Stimulated activated CD8-positive, alpha-beta memory T cell treated with anti-CD3 and anti-CD28 coated beads, Interleukin-12 subunit alpha, Interleukin-12 subunit beta, amount 100 ng/mL, for 1 hour (primary cell): ENCODE data around the gene ACTR2.

Experiments used
- DNase-seq: peaks from one replicate; pipeline ENCODE4 v3.0.0-alpha.2; 2020; ENCODE audit warnings: low read depth

ACTR2 gene

GRCh38 chr2:65279756-65280155 is 52.1 kb downstream of the ACTR2 start:
- DNase-seq: no peak

- no peak for DNase-seq
These were observed 54.2 kb downstream of the ACTR2 start for GRCh38 chr2:65281627-65282351.

- no peak for DNase-seq
These were observed 54.9 kb downstream of the ACTR2 start for GRCh38 chr2:65282477-65283053.

GRCh38 chr2:65287364-65287763 is 59.7 kb downstream of the ACTR2 start:
- no peak for DNase-seq

GRCh38 chr2:65291216-65292105 is 63.8 kb downstream of the ACTR2 start:
- DNase-seq: no peak

- no peak for DNase-seq
These were observed 64.4 kb downstream of the ACTR2 start for GRCh38 chr2:65292106-65292400.

- DNase-seq: no peak
These were observed 64.9 kb downstream of the ACTR2 start for GRCh38 chr2:65292461-65293011.

- no peak for DNase-seq
These were observed 65.7 kb downstream of the ACTR2 start for GRCh38 chr2:65293376-65293775.

GRCh38 chr2:65294136-65294535 is 66.5 kb downstream of the ACTR2 start:
- no peak for DNase-seq

GRCh38 chr2:65294701-65295100 is 67.1 kb downstream of the ACTR2 start:
- DNase-seq: no peak

- no peak for DNase-seq
These were observed 69.3 kb downstream of the ACTR2 start for GRCh38 chr2:65296971-65297370.

- DNase-seq: no peak
These were observed 69.9 kb downstream of the ACTR2 start for GRCh38 chr2:65297544-65297943.

GRCh38 chr2:65298089-65298488 is 70.5 kb downstream of the ACTR2 start:
- no peak for DNase-seq

GRCh38 chr2:65299246-65299645 is 71.6 kb downstream of the ACTR2 start:
- no peak for DNase-seq

GRCh38 chr2:65300134-65300760 is 72.6 kb downstream of the ACTR2 start:
- DNase-seq: no peak

- DNase-seq: peak; percentile 42
These were observed 73.4 kb downstream of the ACTR2 start for GRCh38 chr2:65300761-65301711.

GRCh38 chr2:65305934-65306333 is 78.3 kb downstream of the ACTR2 start:
- no peak for DNase-seq

- no peak for DNase-seq
These were observed 82.1 kb downstream of the ACTR2 start for GRCh38 chr2:65309699-65310098.

GRCh38 chr2:65311049-65311448 is 83.4 kb downstream of the ACTR2 start:
- DNase-seq: no peak

- no peak for DNase-seq
These were observed 84.0 kb downstream of the ACTR2 start for GRCh38 chr2:65311596-65311995.
